ENCODE results near the gene EEF1AKMT1.
"Not testable (repeated sequence)": the region's sequence is repeated elsewhere in the genome, so short reads cannot be mapped to it uniquely, and the experiment has no call there.

EEF1AKMT1 gene

DNA sequence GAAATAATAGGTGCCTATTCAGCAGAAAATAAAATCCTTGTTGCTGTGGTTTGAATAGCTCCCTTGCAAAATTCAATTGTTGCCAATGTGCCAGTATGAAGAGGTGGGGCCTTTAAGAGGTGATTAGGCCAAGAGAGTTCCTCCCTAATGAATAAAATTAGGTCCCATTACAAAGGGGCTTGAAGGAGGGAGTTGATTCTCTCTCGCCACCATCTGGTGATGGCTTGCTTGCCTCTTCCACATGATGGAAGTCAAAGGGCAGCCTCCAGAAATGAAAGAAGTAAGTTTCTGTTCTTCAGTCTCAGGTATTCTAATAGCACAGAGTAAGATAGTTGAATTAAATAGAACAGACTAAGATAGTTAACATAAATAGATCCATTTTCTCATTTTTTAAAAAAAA is 3.0 kb upstream of the EEF1AKMT1 start:
- no peak for DNase-seq (ENCODE audit: low spot score)

DNA sequence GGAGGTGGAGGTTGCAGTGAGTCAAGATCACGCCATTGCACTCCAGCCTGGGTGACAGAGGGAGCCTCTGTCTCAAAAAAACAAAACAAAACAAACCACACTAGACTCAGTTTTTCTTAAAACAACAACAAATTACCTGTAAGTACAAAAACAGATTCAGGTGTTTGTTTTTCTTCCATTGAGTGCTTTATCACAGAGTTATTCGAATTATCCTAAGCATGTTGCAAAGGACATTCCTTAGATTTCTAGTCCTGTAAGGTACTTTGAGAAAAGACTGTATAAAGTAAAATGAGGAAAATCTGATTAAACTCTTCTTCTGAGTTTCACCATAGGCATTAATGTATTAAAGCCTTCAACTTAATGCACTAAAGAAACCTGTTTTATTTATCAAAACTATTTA is 2.2 kb upstream of the EEF1AKMT1 start:
- DNase-seq (ENCODE audit: low spot score), result no peak

DNA sequence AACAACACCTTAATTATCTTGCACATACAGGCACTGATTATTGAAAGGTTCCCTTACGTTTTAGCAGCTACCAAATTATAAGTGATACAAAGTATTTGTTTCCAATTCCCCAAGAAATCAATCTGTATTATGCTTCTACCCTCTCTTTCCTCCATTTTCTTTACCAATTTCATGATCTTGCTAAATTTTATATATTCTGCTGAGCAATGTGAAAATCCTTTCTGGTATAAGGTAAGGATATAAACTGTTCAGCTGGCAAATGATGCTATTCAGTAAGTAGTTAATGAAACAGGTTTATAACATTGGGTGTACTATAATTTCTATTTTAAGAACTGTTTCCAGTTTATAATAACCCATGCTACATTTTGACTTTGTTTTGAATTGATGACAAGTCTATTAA is 985 bp upstream of the EEF1AKMT1 start:
- no peak for DNase-seq (ENCODE audit: low spot score)

DNA sequence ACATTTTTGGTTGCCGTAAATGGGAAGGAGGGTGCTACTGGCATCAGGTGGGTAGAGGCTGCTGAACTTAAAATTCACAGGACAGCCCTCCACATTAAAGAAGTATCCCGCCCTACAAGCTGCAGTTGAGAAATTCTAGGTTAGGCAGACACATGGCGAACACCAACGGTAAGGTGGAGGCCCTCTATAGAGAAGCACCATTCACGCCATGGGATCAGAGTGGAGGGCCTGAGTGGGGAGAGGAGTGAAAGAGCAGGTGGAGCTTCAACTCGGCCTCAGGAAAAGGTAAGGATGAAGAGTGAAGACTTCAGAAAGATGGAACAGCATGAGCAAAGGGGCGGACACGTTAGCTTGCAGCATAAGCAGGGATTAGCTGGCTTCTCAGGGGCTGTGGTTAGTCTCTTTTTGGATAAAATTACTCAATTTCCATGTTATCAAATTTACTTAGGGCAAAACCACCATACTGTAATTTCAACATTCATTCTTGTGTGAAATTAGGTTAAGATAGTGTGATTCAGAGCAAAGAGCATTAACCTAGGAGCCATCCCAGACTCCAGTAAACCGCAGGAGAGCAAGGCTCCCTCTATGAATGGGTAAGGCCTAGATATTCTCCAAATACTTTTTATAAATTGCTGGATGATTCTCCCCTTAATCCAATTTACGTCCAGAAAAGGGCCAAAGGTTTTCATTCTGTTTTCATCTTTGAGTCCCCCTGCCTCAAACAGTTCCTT is 1.2 kb downstream of the EEF1AKMT1 start:
- no peak for DNase-seq (ENCODE audit: low spot score)

DNA sequence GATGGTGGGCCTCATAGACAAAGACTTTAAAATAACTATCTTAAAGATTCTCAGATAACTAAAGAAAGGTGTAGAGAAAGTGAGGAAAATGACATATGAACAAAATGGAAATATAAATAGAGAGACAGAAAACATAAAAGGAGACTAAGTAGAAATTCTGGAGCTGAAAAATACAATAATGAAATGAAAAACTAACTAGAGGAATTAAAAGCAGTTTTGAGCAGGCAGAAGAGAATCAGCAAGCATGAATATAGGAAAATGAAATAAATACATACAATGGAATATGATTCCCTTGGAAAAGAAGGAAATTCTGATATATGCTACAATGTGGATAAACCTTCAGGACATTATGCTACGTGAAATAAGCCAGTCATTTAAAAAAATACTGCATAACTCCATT is 3.9 kb downstream of the EEF1AKMT1 start:
- no peak for DNase-seq (ENCODE audit: low spot score)

DNA sequence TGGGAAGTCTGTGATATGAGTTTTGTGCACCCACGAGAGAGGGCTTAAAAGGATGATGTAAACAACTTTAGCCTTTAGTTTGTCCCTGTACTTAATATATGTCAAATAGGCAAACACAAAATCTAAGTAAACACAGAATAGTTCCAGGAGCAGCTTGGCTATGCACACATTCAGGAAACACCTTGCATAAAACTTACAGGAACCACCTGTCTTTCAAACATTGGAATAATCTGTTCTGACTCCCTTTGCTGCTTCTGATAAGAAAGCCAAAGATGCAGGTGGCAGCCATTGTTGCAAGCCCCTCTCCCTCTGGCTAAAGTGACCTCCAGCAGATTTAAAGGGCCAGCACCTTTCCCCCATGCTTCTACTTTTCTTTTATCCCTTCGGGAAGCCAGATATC is 4.7 kb downstream of the EEF1AKMT1 start:
- no peak for DNase-seq (ENCODE audit: low spot score)

DNA sequence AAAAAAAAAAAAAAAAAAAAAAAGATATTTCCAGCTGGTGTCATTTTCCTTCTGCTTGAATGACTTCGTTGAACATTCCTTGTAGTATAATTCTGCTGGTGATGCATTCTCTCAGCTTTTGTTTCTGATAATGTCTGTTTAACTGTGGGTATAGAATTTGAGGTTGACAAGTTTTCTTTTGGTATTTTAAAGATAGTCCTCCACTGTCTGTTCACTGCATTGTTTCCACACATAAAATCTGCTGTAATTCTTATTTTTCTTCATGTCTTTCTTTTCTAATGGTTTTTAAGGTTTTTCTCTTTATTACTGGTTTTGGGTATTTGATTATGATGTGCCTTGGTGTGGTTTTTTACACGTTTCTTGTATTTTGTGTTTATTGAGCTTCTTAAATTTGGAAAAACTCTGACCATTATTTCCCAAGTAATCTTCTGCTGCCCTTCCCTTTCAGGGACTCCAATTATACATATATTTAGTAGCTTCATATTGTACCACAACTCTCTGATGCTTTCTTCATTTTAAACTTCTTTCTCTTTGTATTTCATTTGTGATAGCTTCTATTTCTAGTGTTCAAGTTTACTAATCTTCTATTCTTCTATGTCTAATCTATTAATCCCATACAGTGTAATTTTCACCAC is 6.3 kb downstream of the EEF1AKMT1 start:
- DNase-seq (ENCODE audit: low spot score), result no peak

DNA sequence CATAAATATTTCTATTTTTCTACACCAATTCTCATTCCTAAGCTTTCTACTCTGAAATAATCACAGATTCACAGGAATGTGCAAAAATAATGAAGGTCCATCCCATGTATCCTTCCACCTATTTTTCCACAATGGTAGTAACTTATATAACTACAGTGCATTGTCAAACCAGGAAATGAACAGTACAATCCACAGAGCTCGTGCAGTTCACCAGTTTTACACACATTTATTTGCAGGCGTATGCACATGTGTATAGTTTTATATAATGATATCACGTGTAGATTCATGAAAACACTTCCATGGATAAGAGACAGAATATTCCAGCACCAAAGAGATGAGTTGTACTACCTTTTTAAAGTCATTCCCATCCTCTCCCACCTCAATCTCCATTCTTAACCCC is 12.9 kb downstream of the EEF1AKMT1 start:
- no peak for DNase-seq (ENCODE audit: low spot score)

DNA sequence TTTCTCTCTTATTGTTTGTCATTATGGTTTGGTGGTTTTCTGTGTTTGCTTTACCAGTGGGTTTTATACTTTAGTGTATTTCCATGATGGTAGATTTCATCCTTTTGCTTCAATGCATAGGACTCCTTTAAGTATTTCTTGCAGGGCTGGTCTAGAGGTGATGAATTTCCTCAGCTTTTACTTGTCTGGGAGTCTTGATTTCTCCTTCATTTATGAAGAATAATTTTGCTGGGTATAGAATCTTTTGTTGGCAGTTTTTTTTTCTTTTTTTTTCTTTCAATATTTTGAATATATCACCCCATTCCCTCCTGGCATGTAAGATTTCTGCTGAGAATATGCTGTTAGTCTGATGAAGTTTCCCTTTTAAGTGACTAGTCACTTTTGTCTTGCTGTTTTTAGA is 19.8 kb downstream of the EEF1AKMT1 start:
- no peak for DNase-seq (ENCODE audit: low spot score)

DNA sequence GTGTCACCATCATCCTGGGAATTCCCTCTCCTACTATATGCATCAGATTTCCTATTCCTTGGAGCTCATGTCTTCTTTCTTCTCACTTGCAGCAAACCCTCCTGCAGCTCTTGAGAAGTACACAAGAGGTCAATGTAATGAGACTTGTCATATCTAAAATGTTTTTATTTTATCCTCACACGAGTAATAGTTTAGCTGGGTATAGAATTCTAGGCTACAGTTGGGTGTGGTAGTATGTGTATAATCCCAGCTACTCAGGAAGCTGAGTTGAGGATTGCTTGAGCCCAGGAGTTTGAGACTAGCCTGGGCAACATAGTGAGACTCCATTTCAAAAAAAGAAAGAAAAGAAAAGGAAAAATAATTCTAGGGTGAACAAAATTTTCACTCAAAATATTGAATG is 24.4 kb downstream of the EEF1AKMT1 start:
- no peak for DNase-seq (ENCODE audit: low spot score)

DNA sequence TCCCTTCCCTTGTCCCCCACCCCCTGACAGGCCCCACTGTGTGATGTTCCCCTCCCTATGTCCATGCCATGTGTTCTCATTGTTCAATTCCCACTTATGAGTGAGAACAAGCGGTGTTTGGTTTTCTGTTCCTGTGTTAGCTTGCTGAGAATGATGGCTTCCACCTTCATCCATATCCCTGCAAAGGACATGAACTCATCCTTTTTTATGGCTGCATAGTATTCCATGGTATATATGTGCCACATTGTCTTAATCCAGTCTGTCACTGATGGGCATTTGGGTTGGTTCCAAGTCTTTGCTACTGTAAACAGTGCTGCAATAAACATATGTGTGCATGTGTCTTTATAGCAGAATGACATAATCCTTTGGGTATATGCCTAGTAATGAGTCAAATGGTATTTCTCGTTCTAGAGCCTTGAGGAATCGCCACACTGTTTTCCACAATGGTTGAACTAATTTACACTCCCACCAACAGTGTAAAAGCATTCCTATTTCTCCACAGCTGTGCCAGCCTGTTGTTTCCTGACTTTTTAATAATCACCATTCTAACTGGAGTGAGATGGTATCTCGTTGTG is 29.8 kb downstream of the EEF1AKMT1 start:
- DNase-seq (ENCODE audit: low spot score), result not testable (repeated sequence)

DNA sequence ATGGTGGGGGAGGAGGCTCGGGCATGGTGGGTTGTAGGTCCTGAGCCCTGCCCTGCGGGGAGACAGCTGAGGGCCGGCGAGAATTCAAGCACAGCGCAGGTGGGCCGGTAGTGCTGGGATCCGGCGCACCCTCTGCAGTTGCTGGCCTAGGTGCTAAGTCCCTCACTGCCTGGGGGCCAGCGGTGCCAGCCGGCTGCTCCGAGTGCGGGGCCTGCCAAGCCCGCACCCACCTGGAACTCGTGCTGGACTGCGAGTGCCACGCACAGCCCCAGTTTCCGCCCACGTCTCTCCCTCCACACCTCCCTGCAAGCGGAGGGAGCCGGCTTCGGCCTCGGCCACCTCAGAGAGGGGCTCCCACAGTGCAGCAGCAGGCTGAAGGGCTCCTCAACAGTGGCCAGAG is 33.7 kb downstream of the EEF1AKMT1 start:
- DNase-seq (ENCODE audit: low spot score), result no peak

DNA sequence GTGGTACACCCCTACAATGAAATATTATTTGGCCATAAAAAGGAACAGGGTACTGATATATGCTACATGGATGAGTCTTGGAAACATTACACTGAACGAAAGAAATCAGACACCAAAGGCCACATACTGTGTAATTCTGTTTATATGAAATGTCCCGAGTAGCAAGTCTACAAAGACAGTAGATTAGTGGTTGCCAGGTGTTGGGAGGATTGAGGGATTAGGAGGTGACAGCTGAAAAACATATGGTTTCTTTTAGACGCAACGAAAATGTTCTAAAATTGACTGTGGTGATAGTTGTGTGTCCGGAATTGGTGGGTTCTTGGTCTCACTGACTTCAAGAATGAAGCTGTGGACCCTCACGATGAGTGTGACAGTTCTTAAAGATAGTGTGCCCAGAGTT is 35.1 kb downstream of the EEF1AKMT1 start:
- no peak for DNase-seq (ENCODE audit: low spot score)

DNA sequence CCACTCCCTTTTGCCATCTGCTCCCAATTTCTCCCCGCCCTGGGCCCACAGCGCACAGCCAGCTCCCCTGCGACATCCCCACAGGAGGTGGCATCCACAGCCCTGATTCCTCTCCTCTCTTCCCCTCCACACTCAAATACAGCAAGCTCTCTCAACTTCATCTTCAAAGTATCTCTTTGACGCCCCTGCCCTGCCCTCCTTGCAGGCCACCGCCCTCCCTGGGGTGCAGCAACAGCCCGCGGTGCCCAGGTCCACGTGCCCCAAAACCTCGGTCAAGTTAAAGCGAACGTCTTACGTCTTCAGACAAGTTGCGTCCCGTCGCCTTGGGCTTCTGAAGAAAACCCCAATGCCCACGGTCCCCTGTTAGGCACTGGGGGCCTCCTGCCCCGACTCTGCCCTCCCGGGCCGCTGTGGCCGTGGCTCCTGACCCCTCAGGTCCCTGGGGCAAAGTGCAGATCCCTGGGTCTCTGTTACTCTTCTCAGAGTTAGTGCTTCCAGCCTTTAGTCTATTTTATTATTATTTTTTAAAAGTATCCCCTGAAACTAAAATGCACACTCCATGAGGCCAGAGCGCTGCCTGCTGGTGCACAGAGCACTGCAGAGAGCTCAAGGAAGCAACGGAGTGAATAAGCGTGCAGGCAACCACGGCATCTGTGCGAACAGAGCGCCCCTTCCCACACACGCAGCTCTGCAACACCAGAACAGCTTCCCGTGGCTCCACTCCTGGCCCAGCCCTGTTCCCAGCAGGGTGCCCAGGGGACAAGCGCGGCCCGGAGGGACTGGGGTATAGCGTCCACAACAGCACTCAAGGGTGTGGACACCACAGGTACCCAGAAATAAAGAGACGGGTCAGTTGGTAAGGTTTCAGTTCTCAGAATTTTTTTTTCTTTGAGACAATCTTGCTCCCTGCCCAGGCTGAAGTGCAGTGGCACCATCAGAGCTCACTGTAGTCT is 43.9 kb downstream of the EEF1AKMT1 start:
- no peak for DNase-seq (ENCODE audit: low spot score)

DNA sequence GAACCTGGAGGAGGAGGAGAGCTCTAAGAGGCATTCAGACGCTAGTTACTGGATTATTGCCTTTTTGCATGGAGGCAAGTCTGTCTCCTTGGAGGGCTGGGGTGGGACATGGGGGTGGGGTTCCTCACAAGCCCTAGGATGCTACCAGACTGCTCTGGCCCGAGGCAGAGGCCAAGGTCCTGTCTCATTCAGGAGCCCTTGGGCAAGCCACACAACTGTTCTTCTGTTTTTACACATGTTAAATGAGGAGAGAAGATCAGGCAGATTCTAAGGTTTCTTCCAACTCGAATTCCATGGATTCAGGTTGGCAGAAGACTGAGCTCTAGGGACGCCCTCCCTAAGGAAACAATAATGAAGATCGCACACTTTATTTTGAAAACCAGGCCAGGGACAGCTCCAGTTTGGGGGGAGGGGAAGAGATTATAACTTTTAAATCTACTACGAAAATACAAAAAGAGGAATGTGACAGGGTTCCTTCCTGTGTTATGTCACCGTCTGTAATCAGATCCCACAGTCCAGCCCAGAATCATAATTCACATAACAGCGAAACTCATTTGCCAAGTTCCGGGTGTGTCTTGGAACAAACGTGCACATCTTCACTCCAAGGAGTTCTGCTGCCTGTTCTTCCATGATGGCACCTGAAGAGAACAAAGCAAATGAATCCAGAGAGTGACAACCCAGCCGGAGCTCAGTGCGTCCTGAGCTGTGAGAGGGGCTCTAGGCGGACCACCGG is 45.0 kb downstream of the EEF1AKMT1 start:
- no peak for DNase-seq (ENCODE audit: low spot score)

DNA sequence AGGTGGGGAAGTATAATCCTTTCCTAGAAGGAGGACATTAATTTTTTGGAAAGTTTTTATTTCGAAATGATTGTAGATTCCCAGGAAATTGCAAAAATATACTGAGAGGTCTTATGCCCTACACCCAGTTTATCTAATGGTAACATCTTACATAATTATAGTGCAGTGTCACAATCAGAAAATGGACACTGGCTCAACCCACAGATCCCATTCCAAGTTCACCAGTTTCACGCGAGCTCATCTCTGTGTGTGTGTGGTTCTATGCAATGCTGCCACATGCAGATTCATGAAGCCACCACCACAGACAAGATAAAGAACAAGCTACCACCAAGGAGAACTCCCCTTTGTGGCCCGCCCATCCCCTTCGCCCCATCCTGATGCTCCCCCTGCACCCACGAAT is 45.9 kb downstream of the EEF1AKMT1 start:
- no peak for DNase-seq (ENCODE audit: low spot score)

DNA sequence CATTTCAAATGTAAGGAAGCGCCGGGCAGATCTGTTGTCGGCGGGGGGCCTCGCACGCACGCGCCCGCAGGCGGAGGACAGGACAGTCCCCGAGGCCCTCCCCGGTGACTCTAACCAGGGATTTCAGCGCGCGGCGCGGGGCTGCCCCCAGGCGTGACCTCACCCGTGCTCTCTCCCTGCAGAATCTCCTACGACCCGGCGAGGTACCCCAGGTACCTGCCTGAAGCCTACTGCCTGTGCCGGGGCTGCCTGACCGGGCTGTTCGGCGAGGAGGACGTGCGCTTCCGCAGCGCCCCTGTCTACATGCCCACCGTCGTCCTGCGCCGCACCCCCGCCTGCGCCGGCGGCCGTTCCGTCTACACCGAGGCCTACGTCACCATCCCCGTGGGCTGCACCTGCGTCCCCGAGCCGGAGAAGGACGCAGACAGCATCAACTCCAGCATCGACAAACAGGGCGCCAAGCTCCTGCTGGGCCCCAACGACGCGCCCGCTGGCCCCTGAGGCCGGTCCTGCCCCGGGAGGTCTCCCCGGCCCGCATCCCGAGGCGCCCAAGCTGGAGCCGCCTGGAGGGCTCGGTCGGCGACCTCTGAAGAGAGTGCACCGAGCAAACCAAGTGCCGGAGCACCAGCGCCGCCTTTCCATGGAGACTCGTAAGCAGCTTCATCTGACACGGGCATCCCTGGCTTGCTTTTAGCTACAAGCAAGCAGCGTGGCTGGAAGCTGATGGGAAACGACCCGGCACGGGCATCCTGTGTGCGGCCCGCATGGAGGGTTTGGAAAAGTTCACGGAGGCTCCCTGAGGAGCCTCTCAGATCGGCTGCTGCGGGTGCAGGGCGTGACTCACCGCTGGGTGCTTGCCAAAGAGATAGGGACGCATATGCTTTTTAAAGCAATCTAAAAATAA is 52.1 kb downstream of the EEF1AKMT1 start:
- no peak for DNase-seq (ENCODE audit: low spot score)

DNA sequence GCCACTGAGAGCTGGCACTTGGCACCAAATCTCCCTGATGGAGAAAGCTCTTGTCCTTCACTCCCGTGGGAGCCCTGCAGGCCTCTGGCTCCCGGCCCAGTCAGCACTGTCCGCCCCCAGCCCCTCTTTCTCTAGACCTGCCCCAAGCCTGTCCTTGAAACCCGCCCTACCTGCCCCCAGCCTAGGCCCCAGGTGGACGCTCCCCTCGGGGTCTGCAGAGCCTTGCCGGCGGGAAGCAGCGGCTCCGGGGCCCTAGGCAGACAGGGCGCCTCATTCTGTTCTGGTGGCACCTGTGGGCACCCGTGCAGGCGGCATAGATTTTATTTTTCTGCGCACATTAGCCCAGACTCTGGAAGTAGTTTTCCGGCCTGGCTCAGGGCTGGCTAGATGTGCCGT is 52.7 kb downstream of the EEF1AKMT1 start:
- DNase-seq (ENCODE audit: low spot score), result no peak

DNA sequence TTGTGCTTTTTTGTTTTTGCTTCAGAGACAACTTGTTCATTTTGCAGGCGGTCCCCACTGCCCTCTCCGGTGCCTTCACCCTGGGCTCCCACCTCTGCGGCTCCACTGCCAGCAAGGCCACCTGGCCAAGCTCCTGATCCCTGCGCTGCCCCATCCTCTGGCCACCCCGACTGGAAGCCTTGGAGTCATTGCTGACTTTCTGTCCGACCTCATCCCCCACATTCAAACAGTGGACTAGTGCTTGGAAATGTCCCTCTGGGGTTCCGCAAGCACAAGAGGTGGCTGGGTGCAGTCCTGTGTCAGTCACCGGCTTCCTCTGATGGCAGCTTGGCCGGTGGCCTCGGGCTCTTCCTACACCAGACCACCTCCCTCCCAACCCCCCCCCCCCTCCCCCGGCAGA is 53.3 kb downstream of the EEF1AKMT1 start:
- no peak for DNase-seq (ENCODE audit: low spot score)

DNA sequence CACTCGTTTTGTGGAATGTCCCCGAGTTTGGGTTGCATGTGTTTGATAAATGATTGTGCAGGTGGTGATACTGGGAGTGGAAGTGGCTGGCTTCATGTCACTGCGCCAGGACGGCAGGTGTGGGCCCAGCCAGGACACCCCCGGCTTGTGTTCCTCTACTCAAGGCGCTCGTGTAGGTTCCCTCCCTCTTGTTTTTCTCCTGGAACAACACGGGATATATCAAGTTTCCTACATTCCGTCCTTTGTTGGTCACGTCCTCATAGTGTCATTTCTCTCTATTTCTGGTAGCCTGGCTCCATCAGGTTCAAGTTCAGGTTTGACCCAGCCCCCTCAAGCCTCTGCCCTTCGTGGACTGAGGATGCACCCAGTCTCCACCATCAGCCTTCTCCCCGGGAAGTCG is 54.0 kb downstream of the EEF1AKMT1 start:
- DNase-seq (ENCODE audit: low spot score), result no peak

Data from kidney capillary endothelial cell (primary cell).